Nephron progenitor cell (in vitro differentiated cells): Measurements from ENCODE around the gene DPYSL3.
A peak's percentile ranks its signal among the peaks of the same experiment; 100 is the strongest.

Experiments used
- DNase-seq: peaks from one replicate; pipeline ENCODE4 v3.0.0; 2021
- H3K27ac Mint-ChIP-seq: 2 replicates; pipeline ENCODE4 v1.8.0; 2021; ENCODE audit warnings: mild to moderate bottlenecking, moderate library complexity, mixed read lengths
- H3K27me3 Mint-ChIP-seq: 2 replicates; pipeline ENCODE4 v1.8.0; 2021; ENCODE audit warnings: mild to moderate bottlenecking, low read depth, mixed read lengths; ENCODE audit not compliant: poor library complexity
- H3K36me3 Mint-ChIP-seq: 2 replicates; pipeline ENCODE4 v1.8.0; 2021; ENCODE audit warnings: low read depth, mixed read lengths
- H3K4me1 Mint-ChIP-seq: 2 replicates; pipeline ENCODE4 v1.8.0; 2021; ENCODE audit warnings: mixed read lengths
- H3K4me3 Mint-ChIP-seq: 2 replicates; pipeline ENCODE4 v1.8.0; 2021; ENCODE audit warnings: mild to moderate bottlenecking, moderate library complexity, mixed read lengths
- H3K9me3 Mint-ChIP-seq: 2 replicates; pipeline ENCODE4 v1.8.0; 2021; ENCODE audit warnings: mild to moderate bottlenecking, moderate library complexity, mixed read lengths
- CTCF ChIP-seq: fragments of 200-600 bp; sonication (generic); IDR thresholded peaks from 2 replicates; pipeline ENCODE4 v1.5.0; 2021; ENCODE audit warnings: antibody characterized with exemption

Gene DPYSL3

GRCh38 chr5:147408980-147409379 lies 100.9 kb downstream of the DPYSL3 start:
- no peak for DNase-seq
- peaks cover 74% of the 10 kb centered on the region for H3K4me1 Mint-ChIP-seq
- peaks cover 63% of the 10 kb centered on the region for H3K36me3 Mint-ChIP-seq
- H3K4me3 Mint-ChIP-seq: no peak overlapping the region
- no peak for TF ChIP-seq CTCF
- no peak overlapping the region for H3K27ac Mint-ChIP-seq
- no peaks in the 10 kb centered on the region for H3K9me3 Mint-ChIP-seq
- H3K27me3 Mint-ChIP-seq: no peaks in the 10 kb centered on the region

GRCh38 chr5:147407094-147407681 lies 102.7 kb downstream of the DPYSL3 start:
- no peak for DNase-seq
- Mint-ChIP-seq H3K4me1 (peaks cover 58% of the 10 kb centered on the region), H3K27me3 (no peaks in the 10 kb centered on the region), H3K9me3 (no peaks in the 10 kb centered on the region), H3K36me3 (peaks cover 62% of the 10 kb centered on the region), H3K4me3 (peak overlapping the region; percentile 37), H3K27ac (peak overlapping the region; percentile 76)
- no peak for TF ChIP-seq CTCF

- Mint-ChIP-seq H3K36me3 (peaks cover 57% of the 10 kb centered on the region), H3K27me3 (no peaks in the 10 kb centered on the region), H3K9me3 (no peaks in the 10 kb centered on the region), H3K4me1 (peaks cover 53% of the 10 kb centered on the region), H3K4me3 (no peak overlapping the region), H3K27ac (no peak overlapping the region)
- no peak for DNase-seq
- TF ChIP-seq CTCF: no peak
These were observed 103.2 kb downstream of the DPYSL3 start for GRCh38 chr5:147406636-147407035.

- TF ChIP-seq CTCF: no peak
- Mint-ChIP-seq H3K4me3 (no peak overlapping the region), H3K27ac (no peak overlapping the region), H3K27me3 (no peaks in the 10 kb centered on the region), H3K36me3 (peaks cover 64% of the 10 kb centered on the region), H3K4me1 (peaks cover 34% of the 10 kb centered on the region), H3K9me3 (no peaks in the 10 kb centered on the region)
- DNase-seq: no peak
These were observed 105.2 kb downstream of the DPYSL3 start for GRCh38 chr5:147404706-147405105.

- Mint-ChIP-seq H3K4me3 (no peak overlapping the region), H3K36me3 (peaks cover 61% of the 10 kb centered on the region)
- DNase-seq: no peak
These were observed 105.9 kb downstream of the DPYSL3 start for GRCh38 chr5:147403651-147404640.

More at GRCh38 chr5:147403651-147404640, 105.9 kb downstream of the DPYSL3 start:
- no peaks in the 10 kb centered on the region for H3K27me3 Mint-ChIP-seq
- no peak for TF ChIP-seq CTCF
- H3K9me3 Mint-ChIP-seq: no peaks in the 10 kb centered on the region
- H3K4me1 Mint-ChIP-seq: peaks cover 31% of the 10 kb centered on the region
- no peak overlapping the region for H3K27ac Mint-ChIP-seq
